Loucy (cell line): ENCODE data around the gene AIRE.

Source experiments
- H2AFZ ChIP-seq: fragments of 200-600 bp; sonication (generic); 2 replicates; pipeline ENCODE4 v1.6.0; 2016; ENCODE audit warnings: antibody characterized with exemption, mild to moderate bottlenecking, low read length, moderate library complexity
- H3F3A ChIP-seq: fragments of 200-600 bp; 2 replicates; pipeline ENCODE4 v1.6.0; 2016; ENCODE audit warnings: antibody characterized with exemption, low read depth, mild to moderate bottlenecking
- H3K27me3 ChIP-seq: fragments of 200-600 bp; sonication (generic); 2 replicates; pipeline ENCODE4 v1.6.1; 2014; ENCODE audit warnings: low read length, mild to moderate bottlenecking; ENCODE audit not compliant: insufficient read depth, poor library complexity, severe bottlenecking
- H3K36me3 ChIP-seq: fragments of 200-600 bp; sonication (generic); 2 replicates; pipeline ENCODE4 v1.6.1; 2016; ENCODE audit warnings: low read length; ENCODE audit not compliant: insufficient read depth
- H3K4me1 ChIP-seq: fragments of 200-600 bp; sonication (generic); 2 replicates; pipeline ENCODE4 v1.5.1; 2014; ENCODE audit warnings: low read length, mild to moderate bottlenecking; ENCODE audit not compliant: insufficient read depth, poor library complexity, severe bottlenecking
- H3K4me2 ChIP-seq: fragments of 200-600 bp; sonication (generic); 2 replicates; pipeline ENCODE4 v1.6.0; 2014; ENCODE audit warnings: antibody characterized with exemption, low read length, low read depth, mild to moderate bottlenecking; ENCODE audit not compliant: poor library complexity, severe bottlenecking
- H3K4me3 ChIP-seq: fragments of 200-600 bp; sonication (generic); 2 replicates; pipeline ENCODE4 v1.5.1; 2014; ENCODE audit warnings: low read length, mild to moderate bottlenecking, mixed read lengths; ENCODE audit not compliant: poor library complexity, severe bottlenecking
- H3K79me2 ChIP-seq: fragments of 200-600 bp; sonication (generic); 2 replicates; pipeline ENCODE4 v1.6.1; 2014; ENCODE audit warnings: low read length; ENCODE audit not compliant: insufficient read depth
- H3K9ac ChIP-seq: fragments of 200-600 bp; sonication (generic); 2 replicates; pipeline ENCODE4 v1.6.0; 2014; ENCODE audit warnings: mild to moderate bottlenecking, low read depth, low read length, moderate library complexity; ENCODE audit not compliant: poor library complexity, severe bottlenecking
- H3K9me2 ChIP-seq: fragments of 200-600 bp; sonication (generic); replicated peaks from 2 replicates; pipeline ENCODE4 v1.6.1; 2016; ENCODE audit warnings: low read depth, low read length, mixed read lengths
- H3K9me3 ChIP-seq: fragments of 200-600 bp; sonication (generic); 2 replicates; pipeline ENCODE4 v1.6.1; 2014; ENCODE audit warnings: mild to moderate bottlenecking, antibody characterized with exemption, low read length, low read depth; ENCODE audit not compliant: insufficient read depth
- H4K20me1 ChIP-seq: fragments of 200-600 bp; sonication (generic); 2 replicates; pipeline ENCODE4 v1.6.0; 2014; ENCODE audit warnings: antibody characterized with exemption, low read length, mild to moderate bottlenecking; ENCODE audit not compliant: insufficient read depth, poor library complexity, severe bottlenecking
- EZH2phosphoT487 ChIP-seq: fragments of 200-600 bp; IDR thresholded peaks from 2 replicates; pipeline ENCODE4 v1.6.1; 2018; ENCODE audit warnings: antibody characterized with exemption, mild to moderate bottlenecking, moderate library complexity, borderline replicate concordance
- TF ChIP-seq, protein P1 (sequence below): fragments of 200-600 bp; sonication (generic); conservative IDR thresholded peaks from 2 replicates; pipeline ENCODE4 v1.5.1; 2014; ENCODE audit warnings: mild to moderate bottlenecking, antibody characterized with exemption, low read length

The AIRE gene

DNA sequence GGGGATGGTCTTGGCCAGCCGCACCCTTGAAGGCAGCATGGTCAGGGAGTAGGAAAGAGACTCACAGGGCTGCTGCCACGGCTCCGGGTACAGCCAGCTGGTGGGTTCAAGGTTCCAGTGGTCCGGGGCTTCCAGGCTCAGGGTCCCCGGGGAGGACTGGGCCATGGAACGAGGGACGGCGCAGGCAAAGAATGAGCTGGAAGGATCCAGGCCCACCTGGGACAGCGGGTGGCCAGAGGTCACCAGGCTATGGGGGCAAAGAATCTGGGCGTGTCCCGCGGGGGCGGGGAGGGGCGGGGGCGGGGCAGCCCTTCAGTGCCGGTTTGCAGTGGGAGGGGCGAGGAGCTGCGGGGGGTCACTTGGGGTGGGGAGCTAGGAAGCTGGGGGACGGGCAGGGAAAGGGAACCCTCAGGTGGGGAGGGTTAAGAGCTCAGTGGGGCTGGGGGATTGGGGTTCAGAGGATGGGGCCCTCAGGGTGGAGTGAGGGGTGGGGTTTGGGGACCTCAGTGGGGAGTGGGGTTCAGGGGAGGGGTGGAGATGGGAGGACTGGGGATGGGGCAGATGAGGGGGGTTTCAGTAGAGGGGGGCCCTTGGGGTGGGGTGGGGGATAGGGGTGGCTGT is 23.9 kb upstream of the AIRE start, which contains the start of gene DNMT3L:
Gene DNMT3L, minus strand, starts transcription at position 223 of the 621 bp plus-strand sequence. CDS start 638 bp downstream, outside the sequence.
- no peaks in the 10 kb centered on the region for H3K36me3 ChIP-seq
- H3K4me3 ChIP-seq: no peak within 1 kb of the TSS
- TF ChIP-seq, protein P1, sequence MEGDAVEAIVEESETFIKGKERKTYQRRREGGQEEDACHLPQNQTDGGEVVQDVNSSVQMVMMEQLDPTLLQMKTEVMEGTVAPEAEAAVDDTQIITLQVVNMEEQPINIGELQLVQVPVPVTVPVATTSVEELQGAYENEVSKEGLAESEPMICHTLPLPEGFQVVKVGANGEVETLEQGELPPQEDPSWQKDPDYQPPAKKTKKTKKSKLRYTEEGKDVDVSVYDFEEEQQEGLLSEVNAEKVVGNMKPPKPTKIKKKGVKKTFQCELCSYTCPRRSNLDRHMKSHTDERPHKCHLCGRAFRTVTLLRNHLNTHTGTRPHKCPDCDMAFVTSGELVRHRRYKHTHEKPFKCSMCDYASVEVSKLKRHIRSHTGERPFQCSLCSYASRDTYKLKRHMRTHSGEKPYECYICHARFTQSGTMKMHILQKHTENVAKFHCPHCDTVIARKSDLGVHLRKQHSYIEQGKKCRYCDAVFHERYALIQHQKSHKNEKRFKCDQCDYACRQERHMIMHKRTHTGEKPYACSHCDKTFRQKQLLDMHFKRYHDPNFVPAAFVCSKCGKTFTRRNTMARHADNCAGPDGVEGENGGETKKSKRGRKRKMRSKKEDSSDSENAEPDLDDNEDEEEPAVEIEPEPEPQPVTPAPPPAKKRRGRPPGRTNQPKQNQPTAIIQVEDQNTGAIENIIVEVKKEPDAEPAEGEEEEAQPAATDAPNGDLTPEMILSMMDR: no peak
- TF ChIP-seq EZH2phosphoT487: no peak
- no peak within 1 kb of the TSS for H3K4me2 ChIP-seq
- H3K9me2 ChIP-seq: no peaks in the 10 kb centered on the region
- H3F3A ChIP-seq: no peaks in the 10 kb centered on the region
- no peak within 1 kb of the TSS for H2AFZ ChIP-seq
- H3K4me1 ChIP-seq: no peaks in the 10 kb centered on the region
- no peaks in the 10 kb centered on the region for H4K20me1 ChIP-seq
- no peaks in the 10 kb centered on the region for H3K27me3 ChIP-seq
- no peaks in the 10 kb centered on the region for H3K79me2 ChIP-seq
- H3K9ac ChIP-seq: no peak within 1 kb of the TSS
- H3K9me3 ChIP-seq: no peaks in the 10 kb centered on the region

DNA sequence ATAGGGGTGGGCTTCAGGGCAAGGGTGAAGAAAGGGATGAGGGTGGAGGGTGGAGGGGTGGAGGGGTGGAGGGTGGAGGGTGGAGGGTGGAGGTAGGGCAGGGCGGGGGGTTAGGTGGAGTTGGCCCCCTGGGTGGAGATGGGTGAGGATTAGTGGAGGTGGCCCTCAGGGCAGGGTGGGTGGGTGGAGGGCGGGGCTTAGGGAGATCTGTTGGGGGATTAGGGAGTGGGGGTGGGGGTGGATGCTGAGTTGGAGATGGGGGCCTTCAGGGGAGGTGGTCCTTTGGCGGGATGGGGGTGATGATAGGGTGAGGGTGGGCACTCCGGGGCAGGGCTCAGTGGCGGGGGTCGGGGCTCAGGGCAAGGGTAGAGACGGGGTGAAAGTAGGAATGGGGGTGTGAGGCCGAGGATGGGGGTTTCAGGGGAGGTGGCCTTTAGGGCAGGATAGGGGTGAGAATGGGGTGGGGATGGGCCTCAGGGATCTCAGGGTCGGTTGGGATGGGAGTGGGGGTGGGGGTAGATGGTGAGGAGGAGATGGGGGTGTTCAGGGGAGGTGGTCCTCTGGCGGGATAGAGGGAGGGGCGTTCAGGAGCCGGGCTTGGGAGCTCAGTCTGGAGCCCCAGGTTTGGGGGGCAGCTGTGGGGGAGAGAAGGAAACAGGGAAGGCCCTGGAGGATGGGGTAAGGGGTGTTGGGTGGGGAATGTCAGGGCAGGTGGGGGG is 23.2 kb upstream of the AIRE start:
- Histone ChIP-seq H3K4me1 (no peaks in the 10 kb centered on the region), H4K20me1 (no peaks in the 10 kb centered on the region), H3K9ac (no peak overlapping the region)

DNA sequence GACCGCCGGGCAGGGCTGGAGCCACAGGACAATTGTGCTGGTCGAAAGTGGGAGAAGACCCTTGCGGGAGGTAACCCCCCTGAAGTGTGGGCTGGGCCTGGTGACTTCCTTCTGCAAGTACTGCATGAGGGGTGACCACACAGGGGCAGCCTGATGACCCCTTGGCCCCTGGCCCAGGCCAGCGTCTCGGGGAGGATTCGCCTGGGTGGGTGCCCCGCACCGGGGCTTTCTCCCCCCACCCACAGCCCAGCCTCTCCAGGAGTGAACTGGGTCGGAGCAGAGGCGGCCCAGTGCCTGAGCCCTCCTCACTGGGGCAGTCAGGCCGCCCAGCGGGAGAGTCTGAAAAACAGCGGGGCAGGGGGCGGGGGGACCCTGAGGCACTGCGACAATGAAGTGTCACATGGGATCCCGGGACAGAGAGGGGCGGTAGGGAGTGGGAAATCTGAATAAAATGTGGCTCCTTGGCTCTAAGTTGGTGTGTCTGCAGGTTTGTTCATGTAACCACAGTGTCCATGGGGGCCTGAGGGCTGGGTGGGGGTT is 22.4 kb upstream of the AIRE start:
- H3K36me3 ChIP-seq: no peaks in the 10 kb centered on the region
- H3K9me3 ChIP-seq: no peaks in the 10 kb centered on the region
- H3F3A ChIP-seq: no peaks in the 10 kb centered on the region
- no peaks in the 10 kb centered on the region for H3K9me2 ChIP-seq
- H3K4me3 ChIP-seq: no peak overlapping the region
- no peak overlapping the region for H3K4me2 ChIP-seq
- TF ChIP-seq, protein P1: no peak
- TF ChIP-seq EZH2phosphoT487: no peak
- H3K27me3 ChIP-seq: no peaks in the 10 kb centered on the region
- H4K20me1 ChIP-seq: no peaks in the 10 kb centered on the region
- H3K79me2 ChIP-seq: no peaks in the 10 kb centered on the region
- no peak overlapping the region for H3K9ac ChIP-seq
- H3K4me1 ChIP-seq: no peaks in the 10 kb centered on the region
- no peak overlapping the region for H2AFZ ChIP-seq

More for the DNA sequence above, 23.2 kb upstream of the AIRE start:
- H3F3A ChIP-seq: no peaks in the 10 kb centered on the region
- H3K4me3 ChIP-seq: no peak overlapping the region
- H3K79me2 ChIP-seq: no peaks in the 10 kb centered on the region
- no peaks in the 10 kb centered on the region for H3K27me3 ChIP-seq
- no peak overlapping the region for H2AFZ ChIP-seq
- no peak for TF ChIP-seq EZH2phosphoT487
- TF ChIP-seq, protein P1: no peak
- no peak overlapping the region for H3K4me2 ChIP-seq
- no peaks in the 10 kb centered on the region for H3K9me3 ChIP-seq
- H3K9me2 ChIP-seq: no peaks in the 10 kb centered on the region
- H3K36me3 ChIP-seq: no peaks in the 10 kb centered on the region
